H1 (cell line): ENCODE results near the gene FASTKD1. TPM values are rescaled to one million over a fixed set of nuclear protein-coding genes. Genes with fewer than 3 reads are reported as not detected.
A peak's percentile ranks its signal among the peaks of the same experiment; 100 is the strongest.

Experiments used
- CEBPB ChIP-seq: IDR thresholded peaks from 2 replicates; pipeline ENCODE4 v1.6.1; 2012; ENCODE audit warnings: low read depth, low read length
- CTBP2 ChIP-seq: IDR thresholded peaks from 2 replicates; pipeline ENCODE4 v1.7.0; 2011; ENCODE audit warnings: borderline replicate concordance, mild to moderate bottlenecking, moderate library complexity, mixed read lengths, low read length; ENCODE audit not compliant: insufficient read depth, insufficient read length
- EGR1 ChIP-seq: IDR thresholded peaks from 2 replicates; pipeline ENCODE4 v1.6.1; 2011; ENCODE audit warnings: low read depth, low read length, borderline replicate concordance
- FOSL1 ChIP-seq: IDR thresholded peaks from 2 replicates; pipeline ENCODE4 v1.6.1; 2011; ENCODE audit warnings: mild to moderate bottlenecking, low read depth, low read length, moderate library complexity; ENCODE audit not compliant: insufficient read depth
- GABPA ChIP-seq: IDR thresholded peaks from 2 replicates; pipeline ENCODE4 v1.6.1; 2011; ENCODE audit warnings: mild to moderate bottlenecking, low read length, moderate library complexity, borderline replicate concordance; ENCODE audit not compliant: insufficient read depth
- GTF2F1 ChIP-seq: IDR thresholded peaks from 2 replicates; pipeline ENCODE4 v1.6.1; 2012; ENCODE audit warnings: low read depth, low read length, improper control_type of control experiment, borderline replicate concordance
- JUN ChIP-seq: IDR thresholded peaks from 2 replicates; pipeline ENCODE4 v1.6.1; 2011; ENCODE audit warnings: low read depth, mild to moderate bottlenecking, improper control_type of control experiment, low read length
- KDM1A ChIP-seq: fragments of 200-600, 300-600 bp; sonication (generic); IDR thresholded peaks from 2 replicates; pipeline ENCODE4 v1.7.1; 2016; ENCODE audit warnings: mild to moderate bottlenecking, low read length, borderline replicate concordance
- KDM4A ChIP-seq: IDR thresholded peaks from one replicate; pipeline ENCODE4 v1.7.1; 2012; ENCODE audit warnings: low read depth, mild to moderate bottlenecking, moderate library complexity, low read length, inconsistent platforms; ENCODE audit not compliant: severe bottlenecking
- KDM5A ChIP-seq: fragments of 200-600 bp; IDR thresholded peaks from 2 replicates; pipeline ENCODE4 v1.7.1; 2012; ENCODE audit warnings: mild to moderate bottlenecking, low read length, inconsistent platforms, mixed read lengths
- MAFK ChIP-seq: IDR thresholded peaks from 2 replicates; pipeline ENCODE4 v1.6.1; 2012; ENCODE audit warnings: low read depth, mild to moderate bottlenecking, improper control_type of control experiment, low read length
- POU5F1 ChIP-seq: IDR thresholded peaks from 2 replicates; pipeline ENCODE4 v1.6.1; 2011; ENCODE audit warnings: low read depth, mild to moderate bottlenecking, low read length, moderate library complexity
- RFX5 ChIP-seq: IDR thresholded peaks from 2 replicates; pipeline ENCODE4 v1.6.1; 2011; ENCODE audit warnings: low read depth, low read length, improper control_type of control experiment, borderline replicate concordance
- RXRA ChIP-seq: IDR thresholded peaks from 2 replicates; pipeline ENCODE4 v1.6.1; 2011; ENCODE audit warnings: low read depth, mild to moderate bottlenecking, low read length, moderate library complexity; ENCODE audit not compliant: insufficient read depth
- SAP30 ChIP-seq: fragments of 300-600 bp; sonication (generic); IDR thresholded peaks from 2 replicates; pipeline ENCODE4 v1.7.1; 2012; ENCODE audit warnings: low read length, moderate library complexity, mild to moderate bottlenecking, inconsistent platforms; ENCODE audit not compliant: insufficient read depth, insufficient replicate concordance
- SIX5 ChIP-seq: IDR thresholded peaks from 2 replicates; pipeline ENCODE4 v1.6.1; 2011; ENCODE audit warnings: mild to moderate bottlenecking, low read depth, low read length
- SP2 ChIP-seq: IDR thresholded peaks from 2 replicates; pipeline ENCODE4 v1.6.1; 2012; ENCODE audit warnings: mild to moderate bottlenecking, low read length, inconsistent platforms
- SRF ChIP-seq: IDR thresholded peaks from 2 replicates; pipeline ENCODE4 v1.6.1; 2011; ENCODE audit warnings: mild to moderate bottlenecking, low read depth, low read length, moderate library complexity
- TCF12 ChIP-seq: IDR thresholded peaks from 2 replicates; pipeline ENCODE4 v1.6.1; 2011; ENCODE audit warnings: low read depth, mild to moderate bottlenecking, low read length
- TEAD4 ChIP-seq: IDR thresholded peaks from 2 replicates; pipeline ENCODE4 v1.6.1; 2012; ENCODE audit warnings: low read depth, low read length, inconsistent platforms, mixed read lengths
- YY1 ChIP-seq: IDR thresholded peaks from 2 replicates; pipeline ENCODE4 v1.6.1; 2011; ENCODE audit warnings: low read depth, mild to moderate bottlenecking, low read length
- polyA plus RNA-seq, 7 experiments: library from polyadenylated mRNA; depleted of rRNA in 3 of 7; stranded (reverse) in 5 of 7; unstranded in 2 of 7; fragments of >200 nt in 5 of 7; fragments of 200-250 nt in 2 of 7; gene quantifications; 1 replicate in 5 of 7; 2 replicates in 1 of 7; 4 replicates in 1 of 7; pipeline versions ENCODE4 v1.2.1 to v1.2.3, GENCODE V29; 2011 to 2013; ENCODE audit warnings: missing spikeins in 2 of 7, mixed read lengths in 2 of 7
- total RNA-seq: library from RNA; stranded (reverse); fragmentation: NEBNext Ultra II Directional; extraction: Animal tissue kit (Norgen Biotek cat#: 25700); gene quantifications from 2 replicates; pipeline ENCODE4 v1.2.1, GENCODE V29; 2021
- TF ChIP-seq, protein P1 (sequence below): IDR thresholded peaks from 2 replicates; pipeline ENCODE4 v1.6.1; 2011; ENCODE audit warnings: low read depth, mild to moderate bottlenecking, low read length; ENCODE audit not compliant: insufficient read depth
- TF ChIP-seq, protein P2 (sequence below): IDR thresholded peaks from 2 replicates; pipeline ENCODE4 v1.6.1; 2012; ENCODE audit warnings: inconsistent platforms

FASTKD1 gene
- total and polyA plus RNA-seq, 2 of the 8 experiments (the other 6 are each of a cell fraction or from before 2014, with no cell fraction given): 18.7 to 70.8 TPM

DNA sequence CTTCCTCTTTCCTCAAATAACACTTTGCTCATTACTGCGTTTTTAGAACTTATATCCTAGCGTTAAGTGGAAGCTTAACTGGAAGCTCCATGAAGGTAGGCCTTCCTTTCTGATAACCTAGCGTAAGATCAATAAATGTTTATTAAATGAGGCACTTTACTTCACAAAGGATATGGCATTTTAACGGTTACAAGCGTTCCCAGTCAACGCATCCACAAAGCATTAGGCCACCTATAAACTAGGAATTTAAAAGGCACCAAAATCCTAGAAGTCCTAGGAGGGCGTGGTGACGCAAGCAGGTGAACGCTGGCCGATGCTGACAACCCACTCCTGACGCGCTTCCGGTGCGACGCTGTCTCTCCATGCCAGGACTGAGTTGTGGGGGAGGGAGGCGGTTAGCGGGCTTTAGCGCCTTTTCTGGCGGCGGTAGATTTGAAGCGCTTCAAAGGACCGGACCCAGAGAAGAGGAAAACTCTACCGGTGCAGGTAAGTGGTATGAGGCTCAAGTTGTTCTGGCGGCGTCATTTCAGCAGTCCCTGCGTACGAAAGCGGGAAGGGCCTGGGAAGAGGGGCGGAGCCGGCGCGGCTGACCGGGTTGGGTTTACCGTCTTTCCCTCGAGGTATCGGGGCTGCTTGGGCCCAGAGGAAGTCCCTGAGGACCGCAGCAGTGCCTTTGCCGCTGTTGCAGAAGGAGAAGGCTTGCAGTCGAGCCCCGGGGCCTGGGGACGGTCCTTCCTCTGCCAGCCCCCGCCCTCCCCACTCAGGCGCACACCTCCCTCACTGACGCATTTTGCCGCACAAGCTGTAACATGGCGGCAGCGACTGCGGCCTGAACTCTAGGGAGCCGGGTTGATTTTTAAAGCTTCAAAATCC, 10.6 kb upstream of the FASTKD1 start, which contains the start of gene PPIG (continued):
- TF ChIP-seq RXRA: no peak
- TF ChIP-seq SIX5: no peak
- TF ChIP-seq FOSL1: no peak
- no peak for TF ChIP-seq KDM1A
- peak; percentile 44 for TF ChIP-seq SAP30
- TF ChIP-seq, protein P1, sequence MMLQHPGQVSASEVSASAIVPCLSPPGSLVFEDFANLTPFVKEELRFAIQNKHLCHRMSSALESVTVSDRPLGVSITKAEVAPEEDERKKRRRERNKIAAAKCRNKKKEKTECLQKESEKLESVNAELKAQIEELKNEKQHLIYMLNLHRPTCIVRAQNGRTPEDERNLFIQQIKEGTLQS: peak; percentile 82
- TF ChIP-seq TEAD4: no peak
- TF ChIP-seq CEBPB: peak; percentile 89
- TF ChIP-seq YY1: peak; percentile 88
- TF ChIP-seq CTBP2: peak; percentile 44
- TF ChIP-seq, protein P2, sequence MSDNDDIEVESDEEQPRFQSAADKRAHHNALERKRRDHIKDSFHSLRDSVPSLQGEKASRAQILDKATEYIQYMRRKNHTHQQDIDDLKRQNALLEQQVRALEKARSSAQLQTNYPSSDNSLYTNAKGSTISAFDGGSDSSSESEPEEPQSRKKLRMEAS: peak; percentile 80
- peak; percentile 69 for TF ChIP-seq KDM4A
- no peak for TF ChIP-seq SP2
- no peak for TF ChIP-seq MAFK
- no peak for TF ChIP-seq JUN
- TF ChIP-seq SRF: peak; percentile 83
- TF ChIP-seq EGR1: no peak
- TF ChIP-seq GABPA: peak; percentile 86; the same call in 1 of the 2 replicates
- no peak for TF ChIP-seq GTF2F1
- 0 out of 2 replicates have a peak, but pooled peaks have one; percentile 14 for TF ChIP-seq POU5F1
- TF ChIP-seq KDM5A: peak; percentile 43; the same call in 1 of the 2 replicates
- 0 out of 2 replicates have a peak, but pooled peaks have one; percentile 35 for TF ChIP-seq TCF12
- TF ChIP-seq RFX5: no peak
